SK-N-SH (cell line): Measurements from ENCODE around the gene SULT2B1. TPM values are rescaled to one million over a fixed set of nuclear protein-coding genes. Genes with fewer than 3 reads are reported as not detected.

Experiments used
- CTCF ChIA-PET: fragments of 300-600, 350-600 bp; formaldehyde crosslinking; extraction: SDS; loops from one replicate; lab custom pipeline; 2021; lab: Yijun Ruan, JAX
- POLR2A ChIA-PET: fragments of 350-600 bp; sonication (Branson Sonifier 250); formaldehyde crosslinking; extraction: SDS; loops from one replicate; lab custom pipeline; 2020; ENCODE audit warnings: antibody characterized with exemption, inconsistent platforms; lab: Yijun Ruan, JAX
- DNase-seq: peaks from one replicate; pipeline ENCODE4 v3.0.0; 2012
- H2AFZ ChIP-seq: fragments of 200-600 bp; sonication (generic); 2 replicates; pipeline ENCODE4 v1.8.1; 2016; ENCODE audit warnings: antibody characterized with exemption, mild to moderate bottlenecking, low read depth
- H3F3A ChIP-seq: fragments of 200-600 bp; sonication (generic); replicated peaks from 2 replicates; pipeline ENCODE3; 2016; ENCODE audit warnings: antibody characterized with exemption, mild to moderate bottlenecking; ENCODE audit not compliant: insufficient read depth
- H3K27ac ChIP-seq, 2 experiments: fragments of 200-500 bp in 1 of 2; fragments of 200-600 bp in 1 of 2; sonication (Bioruptor generic) in 1 of 2; sonication (generic), shearing (Covaris generic) in 1 of 2; 2 replicates each; pipeline versions ENCODE4 v1.5.1 to v1.6.1; 2014 to 2016; ENCODE audit warnings: low read depth in 2 of 2, inconsistent platforms in 1 of 2, low read length in 1 of 2, mild to moderate bottlenecking in 1 of 2, mixed read lengths in 1 of 2
- H3K27me3 ChIP-seq: fragments of 200-600 bp; sonication (generic), shearing (Covaris generic); 2 replicates; pipeline ENCODE4 v1.6.1; 2016; ENCODE audit warnings: mixed run types; ENCODE audit not compliant: insufficient read depth
- H3K36me3 ChIP-seq, 2 experiments: fragments of 200-500 bp in 1 of 2; fragments of 200-600 bp in 1 of 2; sonication (Bioruptor generic) in 1 of 2; sonication (generic) in 1 of 2; replicated peaks in 1 of 2; 2 replicates each; pipeline versions ENCODE3 to v1.5.1; 2014 to 2016; ENCODE audit warnings: low read length in 1 of 2, mild to moderate bottlenecking in 1 of 2; ENCODE audit not compliant: insufficient read depth in 2 of 2, control insufficient read depth in 1 of 2
- H3K4me1 ChIP-seq, 2 experiments: fragments of 200-500 bp in 1 of 2; fragments of 200-600 bp in 1 of 2; sonication (Bioruptor generic) in 1 of 2; sonication (generic), shearing (Covaris generic) in 1 of 2; 2 replicates each; pipeline versions ENCODE4 v1.5.1 to v1.6.1; 2014 to 2016; ENCODE audit warnings: low read depth in 1 of 2, low read length in 1 of 2, mixed run types in 1 of 2; ENCODE audit not compliant: insufficient read depth in 2 of 2, control insufficient read depth in 1 of 2
- H3K4me2 ChIP-seq: fragments of 200-600 bp; sonication (generic), shearing (Covaris generic); 2 replicates; pipeline ENCODE4 v1.6.1; 2017; ENCODE audit warnings: mixed run types
- H3K4me3 ChIP-seq, 2 experiments: fragments of 200-500 bp in 1 of 2; fragments of 200-600 bp in 1 of 2; sonication (Bioruptor generic) in 1 of 2; sonication (generic), shearing (Covaris generic) in 1 of 2; 2 replicates each; pipeline versions ENCODE4 v1.5.1 to v1.8.1; 2014 to 2016; ENCODE audit warnings: low read depth in 2 of 2, inconsistent platforms in 1 of 2, low read length in 1 of 2, mild to moderate bottlenecking in 1 of 2, mixed read lengths in 1 of 2, moderate library complexity in 1 of 2
- H3K79me2 ChIP-seq: fragments of 200-600 bp; sonication (generic); 2 replicates; pipeline ENCODE4 v1.8.1; 2017; ENCODE audit warnings: mild to moderate bottlenecking; ENCODE audit not compliant: insufficient read depth
- H3K9ac ChIP-seq: fragments of 200-600 bp; sonication (generic); 2 replicates; pipeline ENCODE4 v1.6.1; 2017; ENCODE audit warnings: mixed run types
- H3K9me2 ChIP-seq: fragments of 200-600 bp; sonication (generic); 2 replicates; pipeline ENCODE4 v1.6.1; 2017; ENCODE audit warnings: mixed run types
- H3K9me3 ChIP-seq: fragments of 200-600 bp; sonication (generic); 2 replicates; pipeline ENCODE4 v1.6.1; 2017; ENCODE audit warnings: mixed run types, mild to moderate bottlenecking, moderate library complexity
- H4K20me1 ChIP-seq: fragments of 200-600 bp; sonication (generic); 2 replicates; pipeline ENCODE4 v1.6.1; 2017; ENCODE audit warnings: mild to moderate bottlenecking, mixed run types; ENCODE audit not compliant: insufficient read depth
- CHD2 ChIP-seq: fragments of 150-350 bp; IDR thresholded peaks from 2 replicates; pipeline ENCODE4 v1.6.1; 2018; ENCODE audit warnings: low read length; ENCODE audit not compliant: partially characterized antibody
- ELF1 ChIP-seq: IDR thresholded peaks from 2 replicates; pipeline ENCODE4 v1.4.0; 2012
- EP300 ChIP-seq, 2 experiments: IDR thresholded peaks; 2 replicates each; pipeline versions ENCODE4 v1.4.0 to v1.6.1; 2012; ENCODE audit warnings: borderline replicate concordance in 1 of 2, low read depth in 1 of 2, low read length in 1 of 2
- EZH2phosphoT487 ChIP-seq: fragments of 200-600 bp; sonication (generic); IDR thresholded peaks from 2 replicates; pipeline ENCODE4 v1.6.1; 2017; ENCODE audit warnings: low read depth, mixed run types, mild to moderate bottlenecking, antibody characterized with exemption, moderate library complexity, borderline replicate concordance
- FOSL2 ChIP-seq: IDR thresholded peaks from 2 replicates; pipeline ENCODE4 v1.4.0; 2012; ENCODE audit warnings: low read depth, mild to moderate bottlenecking, moderate library complexity, borderline replicate concordance
- FOXJ3 ChIP-seq: sonication (generic); formaldehyde crosslinking; IDR thresholded peaks from 2 replicates; pipeline ENCODE4 v1.5.1; 2020; ENCODE audit warnings: mild to moderate bottlenecking, missing genetic modification reagents
- GABPA ChIP-seq: IDR thresholded peaks from 2 replicates; pipeline ENCODE4 v1.4.0; 2012; ENCODE audit warnings: low read depth, mild to moderate bottlenecking
- JUND ChIP-seq: IDR thresholded peaks from 2 replicates; pipeline ENCODE4 v1.4.0; 2012
- MEF2A ChIP-seq: IDR thresholded peaks from 2 replicates; pipeline ENCODE4 v1.4.0; 2012; ENCODE audit warnings: low read depth, borderline replicate concordance
- NFIC ChIP-seq: IDR thresholded peaks from 2 replicates; pipeline ENCODE4 v1.4.0; 2012; ENCODE audit warnings: borderline replicate concordance
- NRF1 ChIP-seq: IDR thresholded peaks from 2 replicates; pipeline ENCODE4 v1.6.1; 2012; ENCODE audit warnings: low read depth, mild to moderate bottlenecking, low read length
- RAD21 ChIP-seq: IDR thresholded peaks from 2 replicates; pipeline ENCODE4 v1.6.1; 2012; ENCODE audit warnings: mild to moderate bottlenecking, low read length
- RCOR1 ChIP-seq: fragments of 150-350 bp; IDR thresholded peaks from 2 replicates; pipeline ENCODE4 v1.6.1; 2017; ENCODE audit warnings: antibody characterized with exemption, low read length
- RFX5 ChIP-seq: IDR thresholded peaks from 2 replicates; pipeline ENCODE4 v1.6.1; 2012; ENCODE audit warnings: mild to moderate bottlenecking, improper control_type of control experiment, low read length
- RXRA ChIP-seq: IDR thresholded peaks from 2 replicates; pipeline ENCODE4 v1.4.0; 2012; ENCODE audit warnings: low read depth, mild to moderate bottlenecking, borderline replicate concordance
- SIN3A ChIP-seq: IDR thresholded peaks from 2 replicates; pipeline ENCODE4 v1.6.1; 2012; ENCODE audit warnings: low read depth, mild to moderate bottlenecking, low read length, moderate library complexity, borderline replicate concordance
- TAF1 ChIP-seq: IDR thresholded peaks from 2 replicates; pipeline ENCODE4 v1.6.1; 2012; ENCODE audit warnings: low read depth, mild to moderate bottlenecking, low read length, moderate library complexity, borderline replicate concordance
- TCF12 ChIP-seq: IDR thresholded peaks from 2 replicates; pipeline ENCODE4 v1.4.0; 2012
- YY1 ChIP-seq: IDR thresholded peaks from 2 replicates; pipeline ENCODE4 v1.4.0; 2012; ENCODE audit warnings: low read depth, mild to moderate bottlenecking
- WGBS: methylation state at CpG from one replicate; pipeline ENCODE4 v1.1.6; 2017; ENCODE audit warnings: low lambda C conversion rate; 5-methylcytosine and 5-hydroxymethylcytosine counted together
- polyA plus RNA-seq, 3 experiments: library from polyadenylated mRNA; depleted of rRNA; stranded (reverse); fragments of >200 nt; gene quantifications; 2 replicates each; pipeline ENCODE4 v1.2.3, GENCODE V29; 2012
- TF ChIP-seq, protein P1 (sequence below): IDR thresholded peaks from 2 replicates; pipeline ENCODE4 v1.4.0; 2012; ENCODE audit warnings: low read depth, borderline replicate concordance
- TF ChIP-seq, protein P2 (sequence below): fragments of 200-600 bp; sonication (generic); IDR thresholded peaks from 2 replicates; pipeline ENCODE4 v1.6.1; 2017; ENCODE audit warnings: antibody characterized with exemption, mild to moderate bottlenecking, moderate library complexity
- TF ChIP-seq, protein P3 (sequence below): IDR thresholded peaks from 2 replicates; pipeline ENCODE4 v1.4.0; 2012; ENCODE audit warnings: low read depth
- TF ChIP-seq, protein P4 (sequence below): IDR thresholded peaks from 2 replicates; pipeline ENCODE4 v1.6.1; 2012; ENCODE audit warnings: mild to moderate bottlenecking, low read depth, low read length, moderate library complexity
- TF ChIP-seq, protein P5 (sequence below): IDR thresholded peaks from 2 replicates; pipeline ENCODE4 v1.4.0; 2012; ENCODE audit warnings: low read depth, borderline replicate concordance

SULT2B1 gene
- polyA plus RNA-seq, 1 of the 3 experiments (the other 2 are of a cell fraction) = 0.92 TPM

DNA sequence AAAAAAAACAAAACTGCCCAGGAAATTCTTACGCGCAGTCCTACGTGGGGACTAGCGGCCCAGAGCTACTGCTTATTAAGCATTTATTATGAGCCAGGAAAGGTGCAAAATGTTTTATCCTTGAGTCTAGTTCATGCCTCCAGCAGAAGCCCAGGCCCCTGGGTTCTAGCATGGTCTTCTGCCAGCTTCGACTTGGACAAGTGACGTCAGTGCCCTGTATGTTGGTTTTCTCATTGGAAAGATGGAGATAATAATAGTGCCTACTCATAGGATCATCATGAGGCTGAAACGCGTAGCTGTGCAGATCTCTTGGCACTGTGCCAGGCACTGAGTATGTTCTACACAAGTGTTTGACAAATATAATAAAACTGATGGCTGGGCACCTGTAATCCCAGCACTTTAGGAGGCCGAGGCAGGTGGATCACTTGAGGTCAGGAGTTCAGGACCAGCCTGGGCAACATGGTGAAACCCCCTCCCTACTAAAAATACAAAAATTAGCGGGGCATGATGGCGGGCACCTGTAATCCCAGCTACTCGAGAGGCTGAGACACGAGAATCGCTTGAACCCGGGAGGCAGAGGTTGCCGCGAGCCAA is 12.4 kb upstream of the SULT2B1 start:
- H3F3A ChIP-seq = no peaks in the 10 kb centered on the region
- no peak overlapping the region for H3K4me3 ChIP-seq
- no peak overlapping the region for H3K9ac ChIP-seq
- H3K79me2 ChIP-seq = no peaks in the 10 kb centered on the region
- H3K36me3 ChIP-seq = no peaks in the 10 kb centered on the region
- peaks cover 0 to 2% of the 10 kb centered on the region in 2 experiments; a peak in 1 of 4 replicates for H3K4me1 ChIP-seq
- no peak overlapping the region for H3K4me2 ChIP-seq
- peak; percentile 63 for DNase-seq
- 49% methylated on average over 17 of the region's 17 CpGs for WGBS
- ChIA-PET CTCF (interaction anchor here (0.7 to 2.2 kb wide), 8 partner anchors 17 to 249 kb away, joined by 3 to 9 read pairs (median 4); no protein-coding TSS in a partner anchor), POLR2A (interaction anchor here (0.6 kb wide), 1 partner anchor 9 kb away, joined by 3 read pairs; no protein-coding TSS in a partner anchor)
- no peaks in the 10 kb centered on the region for H3K27me3 ChIP-seq
- H2AFZ ChIP-seq = no peak overlapping the region
- H3K9me2 ChIP-seq = no peaks in the 10 kb centered on the region
- peak overlapping the region in 1 of 2 experiments; percentile 26; a peak in 1 of 4 replicates for H3K27ac ChIP-seq
- no peaks in the 10 kb centered on the region for H4K20me1 ChIP-seq
- no peaks in the 10 kb centered on the region for H3K9me3 ChIP-seq
- TF ChIP-seq GABPA (no peak), SIN3A (no peak), TAF1 (no peak), NFIC (peak; percentile 96), JUND (no peak), RCOR1 (no peak), RXRA (no peak), EZH2phosphoT487 (no peak), TCF12 (peak; percentile 54), EP300 (IDR thresholded peaks at IDR 0.05; ENCODE audit: borderline replicate concordance in 1 of 2, low read depth in 1 of 2, low read length in 1 of 2) (no peak), NRF1 (no peak), CHD2 (no peak), FOSL2 (peak; percentile 26; the same call in 1 of the 2 replicates), RFX5 (no peak), YY1 (no peak), ELF1 (no peak), FOXJ3 (CRISPR knock-in tag) (no peak), RAD21 (no peak), MEF2A (0 out of 2 replicates have a peak, but pooled peaks have one; percentile 12)
- TF ChIP-seq, protein P1, sequence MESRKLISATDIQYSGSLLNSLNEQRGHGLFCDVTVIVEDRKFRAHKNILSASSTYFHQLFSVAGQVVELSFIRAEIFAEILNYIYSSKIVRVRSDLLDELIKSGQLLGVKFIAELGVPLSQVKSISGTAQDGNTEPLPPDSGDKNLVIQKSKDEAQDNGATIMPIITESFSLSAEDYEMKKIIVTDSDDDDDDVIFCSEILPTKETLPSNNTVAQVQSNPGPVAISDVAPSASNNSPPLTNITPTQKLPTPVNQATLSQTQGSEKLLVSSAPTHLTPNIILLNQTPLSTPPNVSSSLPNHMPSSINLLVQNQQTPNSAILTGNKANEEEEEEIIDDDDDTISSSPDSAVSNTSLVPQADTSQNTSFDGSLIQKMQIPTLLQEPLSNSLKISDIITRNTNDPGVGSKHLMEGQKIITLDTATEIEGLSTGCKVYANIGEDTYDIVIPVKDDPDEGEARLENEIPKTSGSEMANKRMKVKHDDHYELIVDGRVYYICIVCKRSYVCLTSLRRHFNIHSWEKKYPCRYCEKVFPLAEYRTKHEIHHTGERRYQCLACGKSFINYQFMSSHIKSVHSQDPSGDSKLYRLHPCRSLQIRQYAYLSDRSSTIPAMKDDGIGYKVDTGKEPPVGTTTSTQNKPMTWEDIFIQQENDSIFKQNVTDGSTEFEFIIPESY = no peak
- TF ChIP-seq, protein P2, sequence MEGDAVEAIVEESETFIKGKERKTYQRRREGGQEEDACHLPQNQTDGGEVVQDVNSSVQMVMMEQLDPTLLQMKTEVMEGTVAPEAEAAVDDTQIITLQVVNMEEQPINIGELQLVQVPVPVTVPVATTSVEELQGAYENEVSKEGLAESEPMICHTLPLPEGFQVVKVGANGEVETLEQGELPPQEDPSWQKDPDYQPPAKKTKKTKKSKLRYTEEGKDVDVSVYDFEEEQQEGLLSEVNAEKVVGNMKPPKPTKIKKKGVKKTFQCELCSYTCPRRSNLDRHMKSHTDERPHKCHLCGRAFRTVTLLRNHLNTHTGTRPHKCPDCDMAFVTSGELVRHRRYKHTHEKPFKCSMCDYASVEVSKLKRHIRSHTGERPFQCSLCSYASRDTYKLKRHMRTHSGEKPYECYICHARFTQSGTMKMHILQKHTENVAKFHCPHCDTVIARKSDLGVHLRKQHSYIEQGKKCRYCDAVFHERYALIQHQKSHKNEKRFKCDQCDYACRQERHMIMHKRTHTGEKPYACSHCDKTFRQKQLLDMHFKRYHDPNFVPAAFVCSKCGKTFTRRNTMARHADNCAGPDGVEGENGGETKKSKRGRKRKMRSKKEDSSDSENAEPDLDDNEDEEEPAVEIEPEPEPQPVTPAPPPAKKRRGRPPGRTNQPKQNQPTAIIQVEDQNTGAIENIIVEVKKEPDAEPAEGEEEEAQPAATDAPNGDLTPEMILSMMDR = no peak
- TF ChIP-seq, protein P3, sequence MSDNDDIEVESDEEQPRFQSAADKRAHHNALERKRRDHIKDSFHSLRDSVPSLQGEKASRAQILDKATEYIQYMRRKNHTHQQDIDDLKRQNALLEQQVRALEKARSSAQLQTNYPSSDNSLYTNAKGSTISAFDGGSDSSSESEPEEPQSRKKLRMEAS = 0 out of 2 replicates have a peak, but pooled peaks have one; percentile 30
- TF ChIP-seq, protein P4, sequence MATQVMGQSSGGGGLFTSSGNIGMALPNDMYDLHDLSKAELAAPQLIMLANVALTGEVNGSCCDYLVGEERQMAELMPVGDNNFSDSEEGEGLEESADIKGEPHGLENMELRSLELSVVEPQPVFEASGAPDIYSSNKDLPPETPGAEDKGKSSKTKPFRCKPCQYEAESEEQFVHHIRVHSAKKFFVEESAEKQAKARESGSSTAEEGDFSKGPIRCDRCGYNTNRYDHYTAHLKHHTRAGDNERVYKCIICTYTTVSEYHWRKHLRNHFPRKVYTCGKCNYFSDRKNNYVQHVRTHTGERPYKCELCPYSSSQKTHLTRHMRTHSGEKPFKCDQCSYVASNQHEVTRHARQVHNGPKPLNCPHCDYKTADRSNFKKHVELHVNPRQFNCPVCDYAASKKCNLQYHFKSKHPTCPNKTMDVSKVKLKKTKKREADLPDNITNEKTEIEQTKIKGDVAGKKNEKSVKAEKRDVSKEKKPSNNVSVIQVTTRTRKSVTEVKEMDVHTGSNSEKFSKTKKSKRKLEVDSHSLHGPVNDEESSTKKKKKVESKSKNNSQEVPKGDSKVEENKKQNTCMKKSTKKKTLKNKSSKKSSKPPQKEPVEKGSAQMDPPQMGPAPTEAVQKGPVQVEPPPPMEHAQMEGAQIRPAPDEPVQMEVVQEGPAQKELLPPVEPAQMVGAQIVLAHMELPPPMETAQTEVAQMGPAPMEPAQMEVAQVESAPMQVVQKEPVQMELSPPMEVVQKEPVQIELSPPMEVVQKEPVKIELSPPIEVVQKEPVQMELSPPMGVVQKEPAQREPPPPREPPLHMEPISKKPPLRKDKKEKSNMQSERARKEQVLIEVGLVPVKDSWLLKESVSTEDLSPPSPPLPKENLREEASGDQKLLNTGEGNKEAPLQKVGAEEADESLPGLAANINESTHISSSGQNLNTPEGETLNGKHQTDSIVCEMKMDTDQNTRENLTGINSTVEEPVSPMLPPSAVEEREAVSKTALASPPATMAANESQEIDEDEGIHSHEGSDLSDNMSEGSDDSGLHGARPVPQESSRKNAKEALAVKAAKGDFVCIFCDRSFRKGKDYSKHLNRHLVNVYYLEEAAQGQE = no peak
- TF ChIP-seq, protein P5, sequence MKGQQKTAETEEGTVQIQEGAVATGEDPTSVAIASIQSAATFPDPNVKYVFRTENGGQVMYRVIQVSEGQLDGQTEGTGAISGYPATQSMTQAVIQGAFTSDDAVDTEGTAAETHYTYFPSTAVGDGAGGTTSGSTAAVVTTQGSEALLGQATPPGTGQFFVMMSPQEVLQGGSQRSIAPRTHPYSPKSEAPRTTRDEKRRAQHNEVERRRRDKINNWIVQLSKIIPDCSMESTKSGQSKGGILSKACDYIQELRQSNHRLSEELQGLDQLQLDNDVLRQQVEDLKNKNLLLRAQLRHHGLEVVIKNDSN = no peak
